HepG2 (cell line): ENCODE data around the gene PPP1R7. TPM values are rescaled to one million over a fixed set of nuclear protein-coding genes. Genes with fewer than 3 reads are reported as not detected.

Source experiments
- ARNTL ChIP-seq: sonication (generic); formaldehyde crosslinking; IDR thresholded peaks from 2 replicates; pipeline ENCODE4 v1.4.0; 2020; ENCODE audit warnings: mild to moderate bottlenecking, missing genetic modification reagents
- CBX5 ChIP-seq: sonication (generic); formaldehyde crosslinking; IDR thresholded peaks from 2 replicates; pipeline ENCODE4 v1.4.0; 2020; ENCODE audit warnings: missing genetic modification reagents, borderline replicate concordance
- DPF2 ChIP-seq: sonication (generic); formaldehyde crosslinking; IDR thresholded peaks from 2 replicates; pipeline ENCODE4 v1.4.0; 2020; ENCODE audit warnings: mild to moderate bottlenecking, low read depth, missing genetic modification reagents, borderline replicate concordance
- FLYWCH1 ChIP-seq: sonication (generic); formaldehyde crosslinking; IDR thresholded peaks from 2 replicates; pipeline ENCODE4 v1.8.1; 2023; ENCODE audit warnings: mild to moderate bottlenecking, missing genetic modification reagents
- NONO ChIP-seq, 2 experiments: fragments of 450-650 bp in 1 of 2; sonication (generic) in 1 of 2; formaldehyde crosslinking in 1 of 2; IDR thresholded peaks in 1 of 2; conservative IDR thresholded peaks in 1 of 2; 2 replicates each; pipeline versions ENCODE4 v1.6.1 to v1.8.0; 2017 to 2022; ENCODE audit warnings: mild to moderate bottlenecking in 1 of 2, missing genetic modification reagents in 1 of 2, moderate library complexity in 1 of 2
- NRL ChIP-seq: sonication (generic); formaldehyde crosslinking; IDR thresholded peaks from 2 replicates; pipeline ENCODE4 v1.5.0; 2020; ENCODE audit warnings: missing genetic modification reagents, mild to moderate bottlenecking, moderate library complexity, borderline replicate concordance
- RAD51 ChIP-seq: fragments of 450-650 bp; IDR thresholded peaks from 2 replicates; pipeline ENCODE4 v1.6.1; 2016; ENCODE audit warnings: borderline replicate concordance
- TEAD3 ChIP-seq: optimal IDR thresholded peaks from 2 replicates; pipeline ENCODE3; 2016; ENCODE audit warnings: borderline replicate concordance
- ZFP37 ChIP-seq: sonication (generic); formaldehyde crosslinking; IDR thresholded peaks from 2 replicates; pipeline ENCODE4 v1.4.0; 2020; ENCODE audit warnings: missing genetic modification reagents, borderline replicate concordance
- ZFX ChIP-seq: sonication (generic); formaldehyde crosslinking; IDR thresholded peaks from 2 replicates; pipeline ENCODE4 v1.4.0; 2020; ENCODE audit warnings: mild to moderate bottlenecking, low read depth, missing genetic modification reagents, moderate library complexity
- ZFY ChIP-seq: sonication (generic); formaldehyde crosslinking; IDR thresholded peaks from 2 replicates; pipeline ENCODE4 v1.4.0; 2020; ENCODE audit warnings: missing genetic modification reagents
- polyA plus RNA-seq, 8 experiments: library from polyadenylated mRNA; depleted of rRNA in 3 of 8; stranded (reverse) in 7 of 8; unstranded in 1 of 8; fragments of >200 nt; fragmentation: Illumina TruSeq in 4 of 8; extraction: Trizol in 4 of 8; gene quantifications; 2 replicates each; pipeline versions ENCODE4 v1.2.1 to v1.2.3, GENCODE V29; 2011 to 2016; ENCODE audit warnings: low read depth in 4 of 8, missing spikeins in 1 of 8, mixed read lengths in 1 of 8; ENCODE audit not compliant: insufficient read depth in 1 of 8
- total RNA-seq, 5 experiments: library from RNA; depleted of rRNA; stranded (reverse); fragments of >200 nt; fragmentation: Illumina TruSeq; extraction: Trizol; gene quantifications; 2 replicates each; pipeline ENCODE4 v1.2.3, GENCODE V29; 2016; ENCODE audit warnings: low read depth in 1 of 5
- TF ChIP-seq, protein P1 (sequence below): sonication (generic); formaldehyde crosslinking; IDR thresholded peaks from 2 replicates; pipeline ENCODE4 v1.5.0; 2020; ENCODE audit warnings: missing genetic modification reagents
- TF ChIP-seq, protein P2 (sequence below): sonication (generic); formaldehyde crosslinking; IDR thresholded peaks from 2 replicates; pipeline ENCODE4 v1.8.0; 2022; ENCODE audit warnings: mild to moderate bottlenecking, missing genetic modification reagents
- TF ChIP-seq, protein P3 (sequence below), 2 experiments: sonication (generic) in 1 of 2; formaldehyde crosslinking in 1 of 2; IDR thresholded peaks; 2 replicates each; pipeline versions ENCODE4 v1.5.1 to v1.6.1; 2011 to 2020; ENCODE audit warnings: borderline replicate concordance in 1 of 2, low read depth in 1 of 2, low read length in 1 of 2, mild to moderate bottlenecking in 1 of 2, missing genetic modification reagents in 1 of 2, moderate library complexity in 1 of 2
- TF ChIP-seq, protein P4 (sequence below): sonication (generic); formaldehyde crosslinking; IDR thresholded peaks from 2 replicates; pipeline ENCODE4 v1.4.0; 2020; ENCODE audit warnings: mild to moderate bottlenecking, missing genetic modification reagents
- TF ChIP-seq, protein P5 (sequence below): sonication (generic); formaldehyde crosslinking; IDR thresholded peaks from 2 replicates; pipeline ENCODE4 v1.8.0; 2022; ENCODE audit warnings: missing genetic modification reagents, mild to moderate bottlenecking, moderate library complexity, borderline replicate concordance
- TF ChIP-seq, protein P6 (sequence below): IDR thresholded peaks from 2 replicates; pipeline ENCODE4 v1.6.1; 2012; ENCODE audit warnings: inconsistent platforms

The PPP1R7 gene
- total and polyA plus RNA-seq, 2 of the 13 experiments (the other 11 are each of a cell fraction or from before 2014, with no cell fraction given): 33.3 to 67.9 TPM

DNA sequence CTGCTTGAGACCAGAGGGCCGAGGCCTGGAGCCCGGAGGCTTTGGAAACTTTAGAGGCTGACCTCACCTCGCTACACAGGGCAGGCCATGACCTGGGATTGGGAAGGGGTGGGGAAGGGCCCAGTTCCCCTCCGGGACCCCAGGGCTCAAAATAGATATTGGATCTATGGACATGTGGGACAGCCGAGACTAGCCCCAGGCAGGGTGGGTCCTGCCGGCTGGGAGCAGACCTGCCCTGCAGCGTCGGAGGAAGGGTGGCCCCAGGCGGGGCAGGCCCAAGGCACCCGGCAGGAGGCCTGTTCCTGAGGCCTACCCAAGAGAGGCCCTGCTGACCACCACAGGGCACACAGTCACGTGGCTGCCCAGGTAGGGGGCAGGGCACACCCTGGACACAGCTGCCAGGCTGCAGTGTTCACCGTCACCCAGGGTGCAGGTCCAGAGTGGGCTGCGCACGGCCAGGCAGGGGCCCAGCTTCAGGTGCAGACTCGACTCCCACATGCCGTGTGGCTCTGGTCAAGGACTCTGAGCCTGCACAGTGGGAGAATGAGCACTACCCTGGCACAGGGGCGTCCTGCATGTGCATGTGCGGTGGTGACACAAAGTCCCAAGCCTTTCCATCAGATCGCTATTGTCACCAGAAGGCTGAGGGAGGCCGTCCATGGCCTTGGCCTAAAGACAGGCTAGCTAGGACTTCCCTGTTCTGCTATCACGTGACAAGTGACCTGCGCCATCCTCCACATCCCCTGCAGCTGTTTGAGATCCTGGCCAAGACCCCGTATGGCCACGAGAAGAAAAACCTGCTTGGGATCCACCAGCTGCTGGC, 51.4 kb downstream of the PPP1R7 start (continued):
- TF ChIP-seq, protein P1, sequence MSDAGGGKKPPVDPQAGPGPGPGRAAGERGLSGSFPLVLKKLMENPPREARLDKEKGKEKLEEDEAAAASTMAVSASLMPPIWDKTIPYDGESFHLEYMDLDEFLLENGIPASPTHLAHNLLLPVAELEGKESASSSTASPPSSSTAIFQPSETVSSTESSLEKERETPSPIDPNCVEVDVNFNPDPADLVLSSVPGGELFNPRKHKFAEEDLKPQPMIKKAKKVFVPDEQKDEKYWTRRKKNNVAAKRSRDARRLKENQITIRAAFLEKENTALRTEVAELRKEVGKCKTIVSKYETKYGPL: no peak
- TF ChIP-seq ARNTL (CRISPR knock-in tag) (0 out of 2 replicates have a peak, but pooled peaks have one; percentile 32), ZFX (CRISPR knock-in tag) (peak; percentile 76), ZFY (CRISPR knock-in tag) (peak; percentile 71; the same call in 1 of the 2 replicates), CBX5 (no peak), TEAD3 (peak; percentile 32), RAD51 (peak; percentile 80), NONO (IDR thresholded peaks at IDR 0.05) (no peak), NONO (CRISPR knock-in tag; conservative IDR thresholded peaks at IDR 0.05) (no peak), ZFP37 (no peak), FLYWCH1 (CRISPR knock-in tag) (no peak), DPF2 (CRISPR knock-in tag) (0 out of 2 replicates have a peak, but pooled peaks have one; percentile 30), NRL (CRISPR knock-in tag) (peak; percentile 36; the same call in 1 of the 2 replicates)
- TF ChIP-seq, protein P2, sequence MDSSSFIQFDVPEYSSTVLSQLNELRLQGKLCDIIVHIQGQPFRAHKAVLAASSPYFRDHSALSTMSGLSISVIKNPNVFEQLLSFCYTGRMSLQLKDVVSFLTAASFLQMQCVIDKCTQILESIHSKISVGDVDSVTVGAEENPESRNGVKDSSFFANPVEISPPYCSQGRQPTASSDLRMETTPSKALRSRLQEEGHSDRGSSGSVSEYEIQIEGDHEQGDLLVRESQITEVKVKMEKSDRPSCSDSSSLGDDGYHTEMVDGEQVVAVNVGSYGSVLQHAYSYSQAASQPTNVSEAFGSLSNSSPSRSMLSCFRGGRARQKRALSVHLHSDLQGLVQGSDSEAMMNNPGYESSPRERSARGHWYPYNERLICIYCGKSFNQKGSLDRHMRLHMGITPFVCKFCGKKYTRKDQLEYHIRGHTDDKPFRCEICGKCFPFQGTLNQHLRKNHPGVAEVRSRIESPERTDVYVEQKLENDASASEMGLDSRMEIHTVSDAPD: no peak
- TF ChIP-seq, protein P3, sequence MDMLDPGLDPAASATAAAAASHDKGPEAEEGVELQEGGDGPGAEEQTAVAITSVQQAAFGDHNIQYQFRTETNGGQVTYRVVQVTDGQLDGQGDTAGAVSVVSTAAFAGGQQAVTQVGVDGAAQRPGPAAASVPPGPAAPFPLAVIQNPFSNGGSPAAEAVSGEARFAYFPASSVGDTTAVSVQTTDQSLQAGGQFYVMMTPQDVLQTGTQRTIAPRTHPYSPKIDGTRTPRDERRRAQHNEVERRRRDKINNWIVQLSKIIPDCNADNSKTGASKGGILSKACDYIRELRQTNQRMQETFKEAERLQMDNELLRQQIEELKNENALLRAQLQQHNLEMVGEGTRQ (IDR thresholded peaks at IDR 0.05; ENCODE audit: low read depth, low read length): peak; percentile 60; the same call in 1 of the 2 replicates
- TF ChIP-seq, protein P3 (CRISPR knock-in tag; IDR thresholded peaks at IDR 0.05; ENCODE audit: borderline replicate concordance): peak; percentile 52; the same call in 1 of the 2 replicates
- TF ChIP-seq, protein P4, sequence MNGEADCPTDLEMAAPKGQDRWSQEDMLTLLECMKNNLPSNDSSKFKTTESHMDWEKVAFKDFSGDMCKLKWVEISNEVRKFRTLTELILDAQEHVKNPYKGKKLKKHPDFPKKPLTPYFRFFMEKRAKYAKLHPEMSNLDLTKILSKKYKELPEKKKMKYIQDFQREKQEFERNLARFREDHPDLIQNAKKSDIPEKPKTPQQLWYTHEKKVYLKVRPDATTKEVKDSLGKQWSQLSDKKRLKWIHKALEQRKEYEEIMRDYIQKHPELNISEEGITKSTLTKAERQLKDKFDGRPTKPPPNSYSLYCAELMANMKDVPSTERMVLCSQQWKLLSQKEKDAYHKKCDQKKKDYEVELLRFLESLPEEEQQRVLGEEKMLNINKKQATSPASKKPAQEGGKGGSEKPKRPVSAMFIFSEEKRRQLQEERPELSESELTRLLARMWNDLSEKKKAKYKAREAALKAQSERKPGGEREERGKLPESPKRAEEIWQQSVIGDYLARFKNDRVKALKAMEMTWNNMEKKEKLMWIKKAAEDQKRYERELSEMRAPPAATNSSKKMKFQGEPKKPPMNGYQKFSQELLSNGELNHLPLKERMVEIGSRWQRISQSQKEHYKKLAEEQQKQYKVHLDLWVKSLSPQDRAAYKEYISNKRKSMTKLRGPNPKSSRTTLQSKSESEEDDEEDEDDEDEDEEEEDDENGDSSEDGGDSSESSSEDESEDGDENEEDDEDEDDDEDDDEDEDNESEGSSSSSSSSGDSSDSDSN: peak; percentile 49; the same call in 1 of the 2 replicates
- TF ChIP-seq, protein P5, sequence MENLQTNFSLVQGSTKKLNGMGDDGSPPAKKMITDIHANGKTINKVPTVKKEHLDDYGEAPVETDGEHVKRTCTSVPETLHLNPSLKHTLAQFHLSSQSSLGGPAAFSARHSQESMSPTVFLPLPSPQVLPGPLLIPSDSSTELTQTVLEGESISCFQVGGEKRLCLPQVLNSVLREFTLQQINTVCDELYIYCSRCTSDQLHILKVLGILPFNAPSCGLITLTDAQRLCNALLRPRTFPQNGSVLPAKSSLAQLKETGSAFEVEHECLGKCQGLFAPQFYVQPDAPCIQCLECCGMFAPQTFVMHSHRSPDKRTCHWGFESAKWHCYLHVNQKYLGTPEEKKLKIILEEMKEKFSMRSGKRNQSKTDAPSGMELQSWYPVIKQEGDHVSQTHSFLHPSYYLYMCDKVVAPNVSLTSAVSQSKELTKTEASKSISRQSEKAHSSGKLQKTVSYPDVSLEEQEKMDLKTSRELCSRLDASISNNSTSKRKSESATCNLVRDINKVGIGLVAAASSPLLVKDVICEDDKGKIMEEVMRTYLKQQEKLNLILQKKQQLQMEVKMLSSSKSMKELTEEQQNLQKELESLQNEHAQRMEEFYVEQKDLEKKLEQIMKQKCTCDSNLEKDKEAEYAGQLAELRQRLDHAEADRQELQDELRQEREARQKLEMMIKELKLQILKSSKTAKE (CRISPR knock-in tag): no peak
- TF ChIP-seq, protein P6, sequence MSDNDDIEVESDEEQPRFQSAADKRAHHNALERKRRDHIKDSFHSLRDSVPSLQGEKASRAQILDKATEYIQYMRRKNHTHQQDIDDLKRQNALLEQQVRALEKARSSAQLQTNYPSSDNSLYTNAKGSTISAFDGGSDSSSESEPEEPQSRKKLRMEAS: peak; percentile 45
